IMR-90 (cell line): ENCODE data around the gene GLB1L. TPM values are rescaled to one million over a fixed set of nuclear protein-coding genes. Genes with fewer than 3 reads are reported as not detected.

Source experiments
- ATAC-seq: fragments of 200-7000 bp; cut with Tn5 transposase; 2 replicates; pipeline ENCODE4 v1.9.1; 2020; ENCODE audit warnings: low read depth, mild to moderate bottlenecking, moderate library complexity
- BruUV-seq: library from RNA; stranded (reverse); fragments of 400-500 nt; replicated peaks from 2 replicates; lab custom pipeline; 2021; lab: Mats Ljungman, UMichigan
- CTCF ChIA-PET: fragments of 300-600 bp; formaldehyde crosslinking; extraction: SDS; loops from one replicate; lab custom pipeline; 2021; ENCODE audit warnings: antibody characterized with exemption; lab: Yijun Ruan, JAX
- POLR2A ChIA-PET: fragments of 300-600 bp; sonication (Branson Sonifier 250); formaldehyde crosslinking; loops from one replicate; lab custom pipeline; 2022; ENCODE audit warnings: antibody characterized with exemption; ENCODE audit not compliant: unreplicated experiment; lab: Charles Lee
- DNase-seq: peaks from one replicate; pipeline ENCODE4 v3.0.0; 2013
- H2AFZ ChIP-seq: replicated peaks from 2 replicates; pipeline ENCODE3; 2013; ENCODE audit warnings: low read length, mild to moderate bottlenecking; ENCODE audit not compliant: poor library complexity
- H2AK5ac ChIP-seq: 2 replicates; pipeline ENCODE4 v1.6.1; 2013; ENCODE audit warnings: low read depth, low read length, inconsistent platforms
- H2AK9ac ChIP-seq: replicated peaks from 2 replicates; pipeline ENCODE3; 2013; ENCODE audit warnings: mild to moderate bottlenecking, low read depth, low read length, moderate library complexity; ENCODE audit not compliant: poor library complexity
- H2BK120ac ChIP-seq: 2 replicates; pipeline ENCODE4 v1.6.1; 2013; ENCODE audit warnings: low read depth, low read length, inconsistent platforms
- H2BK15ac ChIP-seq: 3 replicates; pipeline ENCODE4 v1.6.1; 2013; ENCODE audit warnings: low read depth, low read length, inconsistent platforms
- H2BK20ac ChIP-seq: 2 replicates; pipeline ENCODE4 v1.6.1; 2013; ENCODE audit warnings: low read depth, mild to moderate bottlenecking, inconsistent platforms, low read length, moderate library complexity
- H2BK5ac ChIP-seq: 2 replicates; pipeline ENCODE4 v1.6.1; 2013; ENCODE audit warnings: mild to moderate bottlenecking, low read depth, low read length, inconsistent platforms; ENCODE audit not compliant: poor library complexity, severe bottlenecking
- H3K14ac ChIP-seq: replicated peaks from 2 replicates; pipeline ENCODE4 v1.6.1; 2013; ENCODE audit warnings: low read depth, low read length, inconsistent platforms
- H3K18ac ChIP-seq: 2 replicates; pipeline ENCODE4 v1.6.1; 2013; ENCODE audit warnings: low read depth, low read length, control low read depth
- H3K23ac ChIP-seq: 2 replicates; pipeline ENCODE4 v1.6.1; 2013; ENCODE audit warnings: low read depth, low read length, inconsistent platforms
- H3K27ac ChIP-seq: 2 replicates; pipeline ENCODE4 v1.5.1; 2013; ENCODE audit warnings: mild to moderate bottlenecking, control low read depth, low read length; ENCODE audit not compliant: insufficient read depth
- H3K27me3 ChIP-seq: 2 replicates; pipeline ENCODE4 v1.6.1; 2013; ENCODE audit warnings: low read length; ENCODE audit not compliant: control insufficient read depth, insufficient read depth
- H3K36me3 ChIP-seq: 2 replicates; pipeline ENCODE4 v1.6.1; 2013; ENCODE audit warnings: low read length, mixed read lengths; ENCODE audit not compliant: control insufficient read depth, insufficient read depth
- H3K4ac ChIP-seq: 2 replicates; pipeline ENCODE4 v1.6.1; 2013; ENCODE audit warnings: low read depth, low read length, inconsistent platforms
- H3K4me1 ChIP-seq: 2 replicates; pipeline ENCODE4 v1.6.1; 2013; ENCODE audit warnings: low read length, mixed read lengths; ENCODE audit not compliant: control insufficient read depth, insufficient read depth
- H3K4me2 ChIP-seq: 2 replicates; pipeline ENCODE4 v1.6.1; 2013; ENCODE audit warnings: low read depth, mild to moderate bottlenecking, control low read depth, low read length, moderate library complexity
- H3K4me3 ChIP-seq: 2 replicates; pipeline ENCODE4 v1.5.1; 2013; ENCODE audit warnings: low read depth, mild to moderate bottlenecking, control low read depth, low read length, moderate library complexity; ENCODE audit not compliant: insufficient read depth
- H3K56ac ChIP-seq: 2 replicates; pipeline ENCODE4 v1.6.1; 2013; ENCODE audit warnings: low read length, inconsistent platforms; ENCODE audit not compliant: insufficient read depth; ENCODE audit errors: extremely low read depth
- H3K79me1 ChIP-seq, 2 experiments: 2 replicates each; pipeline ENCODE4 v1.6.1; 2013; ENCODE audit warnings: low read length in 2 of 2, inconsistent platforms in 1 of 2, low read depth in 1 of 2
- H3K9ac ChIP-seq: 2 replicates; pipeline ENCODE4 v1.6.1; 2013; ENCODE audit warnings: low read depth, low read length, control low read depth
- H3K9me1 ChIP-seq: 2 replicates; pipeline ENCODE4 v1.6.1; 2013; ENCODE audit warnings: low read length, inconsistent platforms; ENCODE audit not compliant: insufficient read depth
- H3K9me3 ChIP-seq: 2 replicates; pipeline ENCODE4 v1.6.1; 2013; ENCODE audit warnings: low read length; ENCODE audit not compliant: control insufficient read depth, insufficient read depth
- H4K20me1 ChIP-seq: 2 replicates; pipeline ENCODE4 v1.6.1; 2013; ENCODE audit warnings: low read length, inconsistent platforms; ENCODE audit not compliant: insufficient read depth
- H4K5ac ChIP-seq: 2 replicates; pipeline ENCODE4 v1.6.1; 2013; ENCODE audit warnings: mild to moderate bottlenecking, low read depth, low read length, control low read depth
- H4K8ac ChIP-seq, 2 experiments: 2 replicates each; pipeline ENCODE4 v1.6.1; 2013; ENCODE audit warnings: low read depth in 2 of 2, low read length in 2 of 2, control low read depth in 1 of 2, inconsistent platforms in 1 of 2
- H4K91ac ChIP-seq: 2 replicates; pipeline ENCODE4 v1.6.1; 2013; ENCODE audit warnings: low read depth, low read length, inconsistent platforms; ENCODE audit not compliant: insufficient read depth
- CEBPB ChIP-seq: IDR thresholded peaks from 2 replicates; pipeline ENCODE4 v1.6.1; 2012; ENCODE audit warnings: low read depth, low read length, improper control_type of control experiment
- RAD21 ChIP-seq: IDR thresholded peaks from 2 replicates; pipeline ENCODE4 v1.6.1; 2012; ENCODE audit warnings: low read length, improper control_type of control experiment
- RCOR1 ChIP-seq: IDR thresholded peaks from 2 replicates; pipeline ENCODE4 v1.6.1; 2012; ENCODE audit warnings: mild to moderate bottlenecking, low read length, improper control_type of control experiment; ENCODE audit not compliant: insufficient replicate concordance
- SMC3 ChIP-seq: fragments of 150-350 bp; IDR thresholded peaks from 2 replicates; pipeline ENCODE4 v1.6.1; 2016; ENCODE audit warnings: low read depth, mild to moderate bottlenecking, antibody characterized with exemption, low read length, moderate library complexity
- WGBS, 2 experiments: methylation state at CpG; one replicate each; pipeline versions ENCODE4 v1.1.5 to v1.1.7; 2013; ENCODE audit warnings: missing lambda C conversion rate in 2 of 2; ENCODE audit not compliant: insufficient read length in 1 of 2; ENCODE audit errors: extremely low coverage in 2 of 2; 5-methylcytosine and 5-hydroxymethylcytosine counted together
- dilution Hi-C: fragments of 300-500 bp; cut with HindIII; formaldehyde crosslinking; loops from one replicate; pipeline ENCODE4 v1.14.3; 2018; ENCODE audit warnings: low sequenced_read_pairs; ENCODE audit not compliant: unreplicated experiment
- in situ Hi-C: fragments of 300-500 bp; cut with MboI; formaldehyde crosslinking; loops from 3 replicates; pipeline ENCODE4 v1.14.3; 2019; ENCODE audit warnings: low sequenced_read_pairs, inconsistent platforms, mixed read lengths
- intact Hi-C: fragments of 100-400 bp; cut with micrococcal nuclease; formaldehyde crosslinking; loops from 2 replicates; pipeline ENCODE4 v1.10.0; 2022
- polyA plus RNA-seq, 3 experiments: library from polyadenylated mRNA; depleted of rRNA; stranded (reverse); fragments of >200 nt; gene quantifications; 2 replicates each; pipeline ENCODE4 v1.2.3, GENCODE V29; 2012; ENCODE audit warnings: low replicate concordance in 1 of 3
- total RNA-seq: library from RNA; depleted of rRNA; stranded (reverse); fragments of >200 nt; gene quantifications from 2 replicates; pipeline ENCODE4 v1.2.3, GENCODE V29; 2012

The GLB1L gene
- total and polyA plus RNA-seq, 2 of the 4 experiments (the other 2 are of a cell fraction): 4.1 to 6.2 TPM

GRCh38 chr2:219293736-219294231 is 48.5 kb upstream of the GLB1L start:
- dilution Hi-C loops (no loop called here), intact Hi-C loops (loop anchor here (1.0 to 2.0 kb wide), 3 partner anchors 16 to 123 kb away; partner anchors contain the start of genes ANKZF1, ATG9A and SLC23A3), in situ Hi-C loops (no loop called here)
- no peaks in the 10 kb centered on the region for H3K36me3 ChIP-seq
- H3K9ac ChIP-seq: no peak overlapping the region
- no TSS peak for BruUV-seq
- no peaks in the 10 kb centered on the region for H3K9me3 ChIP-seq
- TF ChIP-seq RAD21: no peak
- no peak for TF ChIP-seq SMC3
- TF ChIP-seq RCOR1: no peak
- no peak for TF ChIP-seq CEBPB
- H3K23ac ChIP-seq: no peak overlapping the region
- no peak overlapping the region; the same call in 2 of the 3 replicates for H2BK15ac ChIP-seq
- peaks cover 11% of the 10 kb centered on the region; the same call in 1 of the 2 replicates for H3K9me1 ChIP-seq
- peak overlapping the region; percentile 95 for H2AFZ ChIP-seq
- H4K5ac ChIP-seq: no peak overlapping the region
- H3K4me1 ChIP-seq: peaks cover 14% of the 10 kb centered on the region
- H2AK9ac ChIP-seq: peak overlapping the region; percentile 94
- H3K14ac ChIP-seq: no peak overlapping the region
- H3K79me1 ChIP-seq: no peaks in the 10 kb centered on the region
- peaks cover 4% of the 10 kb centered on the region; the same call in 1 of the 2 replicates for H4K20me1 ChIP-seq
- H3K56ac ChIP-seq: no peak overlapping the region
- H2AK5ac ChIP-seq: peak overlapping the region; percentile 91
- no peak overlapping the region for H2BK20ac ChIP-seq
- H2BK5ac ChIP-seq: no peak overlapping the region
- no peak for ATAC-seq
- DNase-seq: no peak
- no peak overlapping the region for H3K4me3 ChIP-seq
- no peak overlapping the region for H3K27ac ChIP-seq
- H4K8ac ChIP-seq: peak overlapping the region in 1 of 2 experiments; percentile 95; a peak in 3 of 4 replicates
- ChIA-PET CTCF (interaction anchor here (0.8 to 1.6 kb wide), 4 partner anchors 15 to 298 kb away, joined by 3 to 9 read pairs (median 6); partner anchors contain the start of gene DNAJB2), POLR2A (no interaction called here)
- H4K91ac ChIP-seq: 0 out of 2 replicates have a peak overlapping the region, but pooled peaks have one; percentile 79
- no peak overlapping the region for H3K18ac ChIP-seq
- WGBS, 2 experiments: 55% methylated on average over 2 of the region's 5 CpGs; no CpG with 5 or more reads in 1 of the 2 experiments
- no peak overlapping the region; the same call in 1 of the 2 replicates for H2BK120ac ChIP-seq
- H3K27me3 ChIP-seq: no peaks in the 10 kb centered on the region
- H3K4ac ChIP-seq: peak overlapping the region; percentile 82
- no peak overlapping the region for H3K4me2 ChIP-seq
